H1 (cell line): Measurements from ENCODE around the gene CAT. TPM values are rescaled to one million over a fixed set of nuclear protein-coding genes. Genes with fewer than 3 reads are reported as not detected.

Experiments
- RAD21 ChIP-seq, 2 experiments: IDR thresholded peaks in 1 of 2; conservative IDR thresholded peaks in 1 of 2; 2 replicates each; pipeline ENCODE4 v1.6.1; 2011; ENCODE audit warnings: low read depth in 2 of 2, low read length in 2 of 2, improper control_type of control experiment in 1 of 2, inconsistent platforms in 1 of 2, mild to moderate bottlenecking in 1 of 2, moderate library complexity in 1 of 2
- RNF2 ChIP-seq: fragments of 200-900, 300-1000 bp; sonication (generic); IDR thresholded peaks from 2 replicates; pipeline ENCODE4 v1.7.1; 2016; ENCODE audit warnings: borderline replicate concordance, low read depth, mild to moderate bottlenecking, antibody characterized with exemption, low read length; ENCODE audit not compliant: poor library complexity, severe bottlenecking; ENCODE audit errors: missing control alignments
- polyA plus RNA-seq, 7 experiments: library from polyadenylated mRNA; depleted of rRNA in 3 of 7; stranded (reverse) in 5 of 7; unstranded in 2 of 7; fragments of >200 nt in 5 of 7; fragments of 200-250 nt in 2 of 7; gene quantifications; 1 replicate in 5 of 7; 2 replicates in 1 of 7; 4 replicates in 1 of 7; pipeline versions ENCODE4 v1.2.1 to v1.2.3, GENCODE V29; 2011 to 2013; ENCODE audit warnings: missing spikeins in 2 of 7, mixed read lengths in 2 of 7
- total RNA-seq: library from RNA; stranded (reverse); fragmentation: NEBNext Ultra II Directional; extraction: Animal tissue kit (Norgen Biotek cat#: 25700); gene quantifications from 2 replicates; pipeline ENCODE4 v1.2.1, GENCODE V29; 2021
- TF ChIP-seq, protein P1 (sequence below): fragments of 300-600 bp; sonication (generic); IDR thresholded peaks from 2 replicates; pipeline ENCODE4 v1.7.1; 2012; ENCODE audit warnings: low read length, moderate library complexity, mild to moderate bottlenecking, inconsistent platforms; ENCODE audit not compliant: insufficient replicate concordance

The CAT gene
- total and polyA plus RNA-seq, 2 of the 8 experiments (the other 6 are each of a cell fraction or from before 2014, with no cell fraction given) = 9.6 to 15.0 TPM

DNA sequence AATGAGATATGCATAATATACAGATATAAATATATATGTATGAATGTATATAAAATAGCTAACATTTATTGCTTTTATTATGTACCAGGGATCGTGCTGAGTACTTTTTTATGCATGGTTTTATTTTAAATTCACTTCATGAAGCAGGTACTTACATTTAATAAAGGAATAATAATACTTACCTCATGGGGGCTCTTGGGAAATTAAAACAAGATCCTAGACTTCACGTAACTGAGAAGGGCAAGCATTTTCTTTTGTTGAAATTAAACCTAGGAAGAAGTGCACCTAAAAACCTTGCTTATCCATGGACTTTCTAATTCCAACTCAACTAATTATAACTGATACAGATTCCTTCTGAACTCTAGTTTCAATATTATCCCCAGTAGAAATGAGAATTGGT, 40.9 kb upstream of the CAT start (continued):
- TF ChIP-seq, protein P1, sequence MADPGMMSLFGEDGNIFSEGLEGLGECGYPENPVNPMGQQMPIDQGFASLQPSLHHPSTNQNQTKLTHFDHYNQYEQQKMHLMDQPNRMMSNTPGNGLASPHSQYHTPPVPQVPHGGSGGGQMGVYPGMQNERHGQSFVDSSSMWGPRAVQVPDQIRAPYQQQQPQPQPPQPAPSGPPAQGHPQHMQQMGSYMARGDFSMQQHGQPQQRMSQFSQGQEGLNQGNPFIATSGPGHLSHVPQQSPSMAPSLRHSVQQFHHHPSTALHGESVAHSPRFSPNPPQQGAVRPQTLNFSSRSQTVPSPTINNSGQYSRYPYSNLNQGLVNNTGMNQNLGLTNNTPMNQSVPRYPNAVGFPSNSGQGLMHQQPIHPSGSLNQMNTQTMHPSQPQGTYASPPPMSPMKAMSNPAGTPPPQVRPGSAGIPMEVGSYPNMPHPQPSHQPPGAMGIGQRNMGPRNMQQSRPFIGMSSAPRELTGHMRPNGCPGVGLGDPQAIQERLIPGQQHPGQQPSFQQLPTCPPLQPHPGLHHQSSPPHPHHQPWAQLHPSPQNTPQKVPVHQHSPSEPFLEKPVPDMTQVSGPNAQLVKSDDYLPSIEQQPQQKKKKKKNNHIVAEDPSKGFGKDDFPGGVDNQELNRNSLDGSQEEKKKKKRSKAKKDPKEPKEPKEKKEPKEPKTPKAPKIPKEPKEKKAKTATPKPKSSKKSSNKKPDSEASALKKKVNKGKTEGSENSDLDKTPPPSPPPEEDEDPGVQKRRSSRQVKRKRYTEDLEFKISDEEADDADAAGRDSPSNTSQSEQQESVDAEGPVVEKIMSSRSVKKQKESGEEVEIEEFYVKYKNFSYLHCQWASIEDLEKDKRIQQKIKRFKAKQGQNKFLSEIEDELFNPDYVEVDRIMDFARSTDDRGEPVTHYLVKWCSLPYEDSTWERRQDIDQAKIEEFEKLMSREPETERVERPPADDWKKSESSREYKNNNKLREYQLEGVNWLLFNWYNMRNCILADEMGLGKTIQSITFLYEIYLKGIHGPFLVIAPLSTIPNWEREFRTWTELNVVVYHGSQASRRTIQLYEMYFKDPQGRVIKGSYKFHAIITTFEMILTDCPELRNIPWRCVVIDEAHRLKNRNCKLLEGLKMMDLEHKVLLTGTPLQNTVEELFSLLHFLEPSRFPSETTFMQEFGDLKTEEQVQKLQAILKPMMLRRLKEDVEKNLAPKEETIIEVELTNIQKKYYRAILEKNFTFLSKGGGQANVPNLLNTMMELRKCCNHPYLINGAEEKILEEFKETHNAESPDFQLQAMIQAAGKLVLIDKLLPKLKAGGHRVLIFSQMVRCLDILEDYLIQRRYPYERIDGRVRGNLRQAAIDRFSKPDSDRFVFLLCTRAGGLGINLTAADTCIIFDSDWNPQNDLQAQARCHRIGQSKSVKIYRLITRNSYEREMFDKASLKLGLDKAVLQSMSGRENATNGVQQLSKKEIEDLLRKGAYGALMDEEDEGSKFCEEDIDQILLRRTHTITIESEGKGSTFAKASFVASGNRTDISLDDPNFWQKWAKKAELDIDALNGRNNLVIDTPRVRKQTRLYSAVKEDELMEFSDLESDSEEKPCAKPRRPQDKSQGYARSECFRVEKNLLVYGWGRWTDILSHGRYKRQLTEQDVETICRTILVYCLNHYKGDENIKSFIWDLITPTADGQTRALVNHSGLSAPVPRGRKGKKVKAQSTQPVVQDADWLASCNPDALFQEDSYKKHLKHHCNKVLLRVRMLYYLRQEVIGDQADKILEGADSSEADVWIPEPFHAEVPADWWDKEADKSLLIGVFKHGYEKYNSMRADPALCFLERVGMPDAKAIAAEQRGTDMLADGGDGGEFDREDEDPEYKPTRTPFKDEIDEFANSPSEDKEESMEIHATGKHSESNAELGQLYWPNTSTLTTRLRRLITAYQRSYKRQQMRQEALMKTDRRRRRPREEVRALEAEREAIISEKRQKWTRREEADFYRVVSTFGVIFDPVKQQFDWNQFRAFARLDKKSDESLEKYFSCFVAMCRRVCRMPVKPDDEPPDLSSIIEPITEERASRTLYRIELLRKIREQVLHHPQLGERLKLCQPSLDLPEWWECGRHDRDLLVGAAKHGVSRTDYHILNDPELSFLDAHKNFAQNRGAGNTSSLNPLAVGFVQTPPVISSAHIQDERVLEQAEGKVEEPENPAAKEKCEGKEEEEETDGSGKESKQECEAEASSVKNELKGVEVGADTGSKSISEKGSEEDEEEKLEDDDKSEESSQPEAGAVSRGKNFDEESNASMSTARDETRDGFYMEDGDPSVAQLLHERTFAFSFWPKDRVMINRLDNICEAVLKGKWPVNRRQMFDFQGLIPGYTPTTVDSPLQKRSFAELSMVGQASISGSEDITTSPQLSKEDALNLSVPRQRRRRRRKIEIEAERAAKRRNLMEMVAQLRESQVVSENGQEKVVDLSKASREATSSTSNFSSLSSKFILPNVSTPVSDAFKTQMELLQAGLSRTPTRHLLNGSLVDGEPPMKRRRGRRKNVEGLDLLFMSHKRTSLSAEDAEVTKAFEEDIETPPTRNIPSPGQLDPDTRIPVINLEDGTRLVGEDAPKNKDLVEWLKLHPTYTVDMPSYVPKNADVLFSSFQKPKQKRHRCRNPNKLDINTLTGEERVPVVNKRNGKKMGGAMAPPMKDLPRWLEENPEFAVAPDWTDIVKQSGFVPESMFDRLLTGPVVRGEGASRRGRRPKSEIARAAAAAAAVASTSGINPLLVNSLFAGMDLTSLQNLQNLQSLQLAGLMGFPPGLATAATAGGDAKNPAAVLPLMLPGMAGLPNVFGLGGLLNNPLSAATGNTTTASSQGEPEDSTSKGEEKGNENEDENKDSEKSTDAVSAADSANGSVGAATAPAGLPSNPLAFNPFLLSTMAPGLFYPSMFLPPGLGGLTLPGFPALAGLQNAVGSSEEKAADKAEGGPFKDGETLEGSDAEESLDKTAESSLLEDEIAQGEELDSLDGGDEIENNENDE = no peak
- TF ChIP-seq RNF2 (no peak), RAD21 (IDR thresholded peaks at IDR 0.05 in 1 of 2, conservative IDR thresholded peaks at IDR 0.05 in 1 of 2; ENCODE audit: low read depth in 2 of 2, low read length in 2 of 2) (no peak)
